ENCODE data around the gene SMDT1. TPM values are rescaled to one million over a fixed set of nuclear protein-coding genes. Genes with fewer than 3 reads are reported as not detected.

The SMDT1 gene
- total RNA-seq, 1 donor from 2014 or later, result 67.9 TPM

- no peak for DNase-seq (ENCODE audit: extremely low spot score, unreplicated experiment)
These were observed 18.5 kb upstream of the SMDT1 start for GRCh38 chr22:42061041-42061440.

GRCh38 chr22:42062506-42063170 lies 16.9 kb upstream of the SMDT1 start:
- peak; percentile 63 for DNase-seq (ENCODE audit: extremely low spot score, unreplicated experiment)
- H3K36me3 Mint-ChIP-seq (ENCODE audit: unreplicated experiment), result peaks cover 18% of the 10 kb centered on the region
- TF ChIP-seq CTCF (IDR thresholded peaks at IDR 0.05), result no peak
- H3K4me3 Mint-ChIP-seq (ENCODE audit: unreplicated experiment), result no peak overlapping the region
- no peak overlapping the region for H3K27ac Mint-ChIP-seq (ENCODE audit: unreplicated experiment)
- no peaks in the 10 kb centered on the region for H3K27me3 Mint-ChIP-seq (ENCODE audit: unreplicated experiment)
- peaks cover 7% of the 10 kb centered on the region for H3K9me3 Mint-ChIP-seq (ENCODE audit: unreplicated experiment)
- no peaks in the 10 kb centered on the region for H3K4me1 Mint-ChIP-seq (ENCODE audit: unreplicated experiment)

More at GRCh38 chr22:42061041-42061440, 18.5 kb upstream of the SMDT1 start:
- no peak overlapping the region for H3K27ac Mint-ChIP-seq (ENCODE audit: unreplicated experiment)
- H3K27me3 Mint-ChIP-seq (ENCODE audit: unreplicated experiment), result no peaks in the 10 kb centered on the region
- H3K9me3 Mint-ChIP-seq (ENCODE audit: unreplicated experiment), result peaks cover 21% of the 10 kb centered on the region
- H3K4me1 Mint-ChIP-seq (ENCODE audit: unreplicated experiment), result no peaks in the 10 kb centered on the region
- TF ChIP-seq CTCF (IDR thresholded peaks at IDR 0.05), result no peak
- peaks cover 22% of the 10 kb centered on the region for H3K36me3 Mint-ChIP-seq (ENCODE audit: unreplicated experiment)
- no peak overlapping the region for H3K4me3 Mint-ChIP-seq (ENCODE audit: unreplicated experiment)

- H3K36me3 Mint-ChIP-seq (ENCODE audit: unreplicated experiment), result peaks cover 11% of the 10 kb centered on the region
- H3K4me3 Mint-ChIP-seq (ENCODE audit: unreplicated experiment), result no peak overlapping the region
- no peak for TF ChIP-seq CTCF (IDR thresholded peaks at IDR 0.05)
- H3K27ac Mint-ChIP-seq (ENCODE audit: unreplicated experiment), result no peak overlapping the region
- H3K9me3 Mint-ChIP-seq (ENCODE audit: unreplicated experiment), result no peaks in the 10 kb centered on the region
- H3K27me3 Mint-ChIP-seq (ENCODE audit: unreplicated experiment), result no peaks in the 10 kb centered on the region
- peaks cover under 1% of the 10 kb centered on the region for H3K4me1 Mint-ChIP-seq (ENCODE audit: unreplicated experiment)
- DNase-seq (ENCODE audit: extremely low spot score, unreplicated experiment), result peak; percentile 38
These were observed 14.9 kb upstream of the SMDT1 start for GRCh38 chr22:42064629-42065028.

- Mint-ChIP-seq H3K4me1 (ENCODE audit: unreplicated experiment) (peaks cover 8% of the 10 kb centered on the region), H3K27me3 (ENCODE audit: unreplicated experiment) (no peaks in the 10 kb centered on the region), H3K27ac (ENCODE audit: unreplicated experiment) (no peak overlapping the region), H3K4me3 (ENCODE audit: unreplicated experiment) (no peak overlapping the region), H3K9me3 (ENCODE audit: unreplicated experiment) (no peaks in the 10 kb centered on the region), H3K36me3 (ENCODE audit: unreplicated experiment) (peaks cover 7% of the 10 kb centered on the region)
- no peak for TF ChIP-seq CTCF (IDR thresholded peaks at IDR 0.05)
- peak; percentile 77 for DNase-seq (ENCODE audit: extremely low spot score, unreplicated experiment)
These were observed 13.9 kb upstream of the SMDT1 start for GRCh38 chr22:42065438-42066125.

- peak; percentile 70 for DNase-seq (ENCODE audit: extremely low spot score, unreplicated experiment)
- H3K4me1 Mint-ChIP-seq (ENCODE audit: unreplicated experiment), result peaks cover 13% of the 10 kb centered on the region
- H3K27ac Mint-ChIP-seq (ENCODE audit: unreplicated experiment), result no peak overlapping the region
- H3K27me3 Mint-ChIP-seq (ENCODE audit: unreplicated experiment), result no peaks in the 10 kb centered on the region
- H3K36me3 Mint-ChIP-seq (ENCODE audit: unreplicated experiment), result peaks cover 5% of the 10 kb centered on the region
- no peak for TF ChIP-seq CTCF (IDR thresholded peaks at IDR 0.05)
- H3K4me3 Mint-ChIP-seq (ENCODE audit: unreplicated experiment), result no peak overlapping the region
- H3K9me3 Mint-ChIP-seq (ENCODE audit: unreplicated experiment), result no peaks in the 10 kb centered on the region
These were observed 13.3 kb upstream of the SMDT1 start for GRCh38 chr22:42066126-42066761.

All from osteocyte (in vitro differentiated cells).